ENCODE data around the gene PTEN. TPM values are rescaled to one million over a fixed set of nuclear protein-coding genes. Genes with fewer than 3 reads are reported as not detected.

The PTEN gene
- total RNA-seq, 1 donor from 2014 or later, result 90.3 TPM

- no peak overlapping the region for H3K27ac ChIP-seq (ENCODE audit: low read depth, low read length)
- no peak for DNase-seq (ENCODE audit: low read depth)
- peaks cover 5% of the 10 kb centered on the region for H3K9me3 Mint-ChIP-seq (ENCODE audit: unreplicated experiment)
- H3K4me2 ChIP-seq (ENCODE audit: low read length), result peak overlapping the region; percentile 12
- peaks cover 6% of the 10 kb centered on the region for H3K4me1 ChIP-seq (ENCODE audit: insufficient read depth, low read length)
- no peak overlapping the region for H3K9ac ChIP-seq (ENCODE audit: low read length)
- peaks cover 19% of the 10 kb centered on the region for H3K4me1 Mint-ChIP-seq (ENCODE audit: low read depth, unreplicated experiment)
- no peak overlapping the region for H3K27ac Mint-ChIP-seq (ENCODE audit: unreplicated experiment)
- H2AFZ ChIP-seq (ENCODE audit: low read depth, low read length), result no peak overlapping the region
- H3K79me2 ChIP-seq (ENCODE audit: insufficient read depth, low read length), result peaks cover 100% of the 10 kb centered on the region
- H3K4me3 Mint-ChIP-seq (ENCODE audit: unreplicated experiment), result no peak overlapping the region
- H3K27me3 ChIP-seq (ENCODE audit: insufficient read depth, low read length), result no peaks in the 10 kb centered on the region
- no peaks in the 10 kb centered on the region for H3K9me3 ChIP-seq (ENCODE audit: insufficient read depth, low read depth, low read length)
- no peak for FAIRE-seq
- H3K36me3 Mint-ChIP-seq (ENCODE audit: low read depth, unreplicated experiment), result peaks cover 29% of the 10 kb centered on the region
- no peaks in the 10 kb centered on the region for H3K27me3 Mint-ChIP-seq (ENCODE audit: low read depth, unreplicated experiment)
- H3K36me3 ChIP-seq (ENCODE audit: insufficient read depth, low read length), result peaks cover 2% of the 10 kb centered on the region
- peaks cover 96% of the 10 kb centered on the region for H4K20me1 ChIP-seq (ENCODE audit: insufficient read depth, low read length)
- H3K4me3 ChIP-seq (ENCODE audit: insufficient read depth, low read depth, low read length), result no peak overlapping the region
- TF ChIP-seq CTCF (IDR thresholded peaks at IDR 0.05; ENCODE audit: insufficient read depth, low read depth, low read length), result no peak
- no peak for TF ChIP-seq EZH2 (IDR thresholded peaks at IDR 0.05; ENCODE audit: insufficient read depth, low read length)
These were observed 53.1 kb downstream of the PTEN start for GRCh38 chr10:87916515-87916914.

GRCh38 chr10:87918254-87918859 is 54.9 kb downstream of the PTEN start:
- Mint-ChIP-seq H3K4me1 (ENCODE audit: low read depth, unreplicated experiment) (peaks cover 22% of the 10 kb centered on the region), H3K27me3 (ENCODE audit: low read depth, unreplicated experiment) (no peaks in the 10 kb centered on the region), H3K9me3 (ENCODE audit: unreplicated experiment) (peaks cover 7% of the 10 kb centered on the region), H3K4me3 (ENCODE audit: unreplicated experiment) (no peak overlapping the region), H3K27ac (ENCODE audit: unreplicated experiment) (peak overlapping the region; percentile 2), H3K36me3 (ENCODE audit: low read depth, unreplicated experiment) (peaks cover 23% of the 10 kb centered on the region)
- no peak overlapping the region for H3K9ac ChIP-seq (ENCODE audit: low read length)
- peaks cover 96% of the 10 kb centered on the region for H4K20me1 ChIP-seq (ENCODE audit: insufficient read depth, low read length)
- H3K4me1 ChIP-seq (ENCODE audit: insufficient read depth, low read length), result peaks cover 6% of the 10 kb centered on the region
- H3K27ac ChIP-seq (ENCODE audit: low read depth, low read length), result no peak overlapping the region
- H3K4me2 ChIP-seq (ENCODE audit: low read length), result no peak overlapping the region
- H2AFZ ChIP-seq (ENCODE audit: low read depth, low read length), result no peak overlapping the region
- peaks cover 100% of the 10 kb centered on the region for H3K79me2 ChIP-seq (ENCODE audit: insufficient read depth, low read length)
- TF ChIP-seq CTCF (IDR thresholded peaks at IDR 0.05; ENCODE audit: insufficient read depth, low read depth, low read length) (no peak), EZH2 (IDR thresholded peaks at IDR 0.05; ENCODE audit: insufficient read depth, low read length) (no peak)
- no peak for DNase-seq (ENCODE audit: low read depth)
- FAIRE-seq, result no peak
- no peak overlapping the region for H3K4me3 ChIP-seq (ENCODE audit: insufficient read depth, low read depth, low read length)
- H3K9me3 ChIP-seq (ENCODE audit: insufficient read depth, low read depth, low read length), result no peaks in the 10 kb centered on the region
- H3K36me3 ChIP-seq (ENCODE audit: insufficient read depth, low read length), result peaks cover 2% of the 10 kb centered on the region
- no peaks in the 10 kb centered on the region for H3K27me3 ChIP-seq (ENCODE audit: insufficient read depth, low read length)

- peaks cover 35% of the 10 kb centered on the region for H3K4me1 Mint-ChIP-seq (ENCODE audit: low read depth, unreplicated experiment)
These were observed 57.1 kb downstream of the PTEN start for GRCh38 chr10:87920538-87920937.

More at GRCh38 chr10:87920538-87920937, 57.1 kb downstream of the PTEN start:
- Histone ChIP-seq H3K4me2 (ENCODE audit: low read length) (no peak overlapping the region), H3K4me1 (ENCODE audit: insufficient read depth, low read length) (peaks cover 4% of the 10 kb centered on the region), H3K79me2 (ENCODE audit: insufficient read depth, low read length) (peaks cover 100% of the 10 kb centered on the region), H4K20me1 (ENCODE audit: insufficient read depth, low read length) (peaks cover 98% of the 10 kb centered on the region), H3K27me3 (ENCODE audit: insufficient read depth, low read length) (no peaks in the 10 kb centered on the region), H3K9me3 (ENCODE audit: insufficient read depth, low read depth, low read length) (no peaks in the 10 kb centered on the region), H3K27ac (ENCODE audit: low read depth, low read length) (no peak overlapping the region), H3K36me3 (ENCODE audit: insufficient read depth, low read length) (peaks cover 2% of the 10 kb centered on the region), H3K4me3 (ENCODE audit: insufficient read depth, low read depth, low read length) (no peak overlapping the region), H3K9ac (ENCODE audit: low read length) (no peak overlapping the region), H2AFZ (ENCODE audit: low read depth, low read length) (no peak overlapping the region)
- DNase-seq (ENCODE audit: low read depth) (no peak), FAIRE-seq (no peak)
- H3K27ac Mint-ChIP-seq (ENCODE audit: unreplicated experiment), result no peak overlapping the region
- TF ChIP-seq CTCF (IDR thresholded peaks at IDR 0.05; ENCODE audit: insufficient read depth, low read depth, low read length) (no peak), EZH2 (IDR thresholded peaks at IDR 0.05; ENCODE audit: insufficient read depth, low read length) (no peak)
- peaks cover 11% of the 10 kb centered on the region for H3K36me3 Mint-ChIP-seq (ENCODE audit: low read depth, unreplicated experiment)
- H3K4me3 Mint-ChIP-seq (ENCODE audit: unreplicated experiment), result peak overlapping the region; percentile 6
- peaks cover 3% of the 10 kb centered on the region for H3K9me3 Mint-ChIP-seq (ENCODE audit: unreplicated experiment)
- no peaks in the 10 kb centered on the region for H3K27me3 Mint-ChIP-seq (ENCODE audit: low read depth, unreplicated experiment)
